Gastrocnemius medialis (tissue), 4 donors: ENCODE results near the gene ARG2. TPM values are rescaled to one million over a fixed set of nuclear protein-coding genes. Genes with fewer than 3 reads are reported as not detected.
A peak's percentile ranks its signal among the peaks of the same experiment; 100 is the strongest.

Experiments
- ATAC-seq, 2 donors: fragments of 150-250 bp; one replicate each; pipeline ENCODE4 v1.9.1; 2016
- DNase-seq, 2 donors: peaks; one replicate each; pipeline ENCODE4 v3.0.0-alpha.2; 2019
- H3K27ac ChIP-seq, 4 donors: fragments of 200-600 bp; sonication (generic); 1 replicate in 1 of 4; 2 replicates in 3 of 4; pipeline ENCODE4 v1.5.1; 2016 to 2018; ENCODE audit warnings: mild to moderate bottlenecking in 2 of 4, moderate library complexity in 1 of 4
- H3K27me3 ChIP-seq, 3 donors: fragments of 200-600 bp; sonication (generic) in 2 of 3; 1 replicate in 1 of 3; 2 replicates in 2 of 3; pipeline versions ENCODE4 v1.5.1 to v1.6.0; 2016 to 2019; ENCODE audit warnings: mild to moderate bottlenecking in 1 of 3, moderate library complexity in 1 of 3
- H3K36me3 ChIP-seq, 2 donors: fragments of 200-600 bp; sonication (generic) in 1 of 2; one replicate each; pipeline ENCODE4 v1.5.1; 2017 to 2018
- H3K4me1 ChIP-seq, 2 donors: fragments of 200-600 bp; sonication (generic) in 1 of 2; one replicate each; pipeline ENCODE4 v1.5.1; 2016 to 2017; ENCODE audit warnings: mild to moderate bottlenecking in 2 of 2
- H3K4me3 ChIP-seq, 4 donors: fragments of 200-600 bp; sonication (generic) in 3 of 4; 1 replicate in 1 of 4; 2 replicates in 3 of 4; pipeline ENCODE4 v1.5.1; 2016 to 2019; ENCODE audit warnings: mild to moderate bottlenecking in 2 of 4
- H3K9me3 ChIP-seq, 3 donors: fragments of 200-600 bp; sonication (generic) in 2 of 3; 1 replicate in 1 of 3; 2 replicates in 2 of 3; pipeline ENCODE4 v1.5.1; 2016 to 2019
- POLR2A ChIP-seq, 2 donors: fragments of 450-650 bp; IDR thresholded peaks; one replicate each; pipeline ENCODE4 v1.6.1; 2017; ENCODE audit warnings: antibody characterized with exemption in 2 of 2, mild to moderate bottlenecking in 2 of 2, moderate library complexity in 2 of 2
- in situ Hi-C, 4 donors: fragments of 200-750 bp; cut with MboI; loops; one replicate each; pipeline versions ENCODE4 v1.15.0 to v1.8.0; 2017; ENCODE audit warnings: low sequenced_read_pairs in 4 of 4
- intact Hi-C: fragments of 100-400 bp; cut with DNase I; formaldehyde crosslinking; loops from one replicate; pipeline ENCODE4 v1.15.1; 2023; ENCODE audit warnings: low total_unique reads
- total RNA-seq, 4 donors: library from RNA; depleted of rRNA; stranded (reverse); fragments of >200 nt; gene quantifications; one replicate each; pipeline versions ENCODE4 v1.1.0 to v1.2.3, GENCODE V29; 2016
- TF ChIP-seq, protein P1 (sequence below), 5 experiments: fragments of 450-650 bp in 3 of 5; fragments of 200-600 bp in 2 of 5; sonication (generic) in 2 of 5; IDR thresholded peaks in 4 of 5; conservative IDR thresholded peaks in 1 of 5; 1 replicate in 4 of 5; 2 replicates in 1 of 5; pipeline ENCODE4 v1.5.1; 2016 to 2019; ENCODE audit warnings: antibody characterized with exemption in 5 of 5, mild to moderate bottlenecking in 3 of 5, moderate library complexity in 3 of 5

Gene ARG2
- 100 to 1,000 TPM in 2 of 4 donors, 1 to 10 TPM in 2; 4.0 to 662 (median 152) TPM for total RNA-seq

DNA sequence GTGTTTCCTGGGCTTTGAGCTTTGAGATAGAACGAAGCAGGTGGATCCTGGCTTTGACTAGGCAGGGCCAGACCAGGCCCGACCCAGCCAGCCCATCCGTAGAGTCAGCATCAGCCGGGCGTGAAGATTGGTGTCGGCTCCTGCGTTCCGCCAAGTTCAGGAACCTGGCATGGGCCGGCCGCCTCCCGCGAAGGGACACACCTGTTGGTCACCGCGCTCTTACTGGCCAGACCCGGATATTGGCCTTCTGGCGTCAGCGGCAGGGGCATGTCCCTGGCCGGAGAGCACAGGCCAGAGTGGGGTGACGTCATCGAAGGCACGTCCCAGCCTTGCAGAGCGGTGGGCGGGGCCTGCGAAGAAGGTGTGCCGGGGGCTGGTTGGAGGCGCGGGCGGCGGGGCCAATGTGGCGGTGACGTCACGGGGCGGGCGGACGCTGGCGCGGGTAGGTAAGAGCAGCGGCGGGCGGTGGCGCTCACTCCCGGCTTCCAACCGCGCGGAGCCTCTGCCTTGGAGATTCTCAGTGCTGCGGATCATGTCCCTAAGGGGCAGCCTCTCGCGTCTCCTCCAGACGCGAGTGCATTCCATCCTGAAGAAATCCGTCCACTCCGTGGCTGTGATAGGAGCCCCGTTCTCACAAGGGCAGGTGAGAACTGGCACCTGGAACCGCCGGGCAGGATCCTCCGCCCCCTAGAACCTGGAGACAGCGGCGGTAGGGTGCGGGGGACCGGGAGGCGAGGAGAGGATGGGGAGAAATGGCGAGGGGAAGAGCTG lies at the start of gene ARG2:
ARG2 (plus strand) TSS at position 475 of the 771 bp plus-strand sequence; CDS start at position 533, 58 bp downstream.
- peak; percentile 94 to 98 for TF ChIP-seq POLR2A (IDR thresholded peaks at IDR 0.05)
- TF ChIP-seq, protein P1, sequence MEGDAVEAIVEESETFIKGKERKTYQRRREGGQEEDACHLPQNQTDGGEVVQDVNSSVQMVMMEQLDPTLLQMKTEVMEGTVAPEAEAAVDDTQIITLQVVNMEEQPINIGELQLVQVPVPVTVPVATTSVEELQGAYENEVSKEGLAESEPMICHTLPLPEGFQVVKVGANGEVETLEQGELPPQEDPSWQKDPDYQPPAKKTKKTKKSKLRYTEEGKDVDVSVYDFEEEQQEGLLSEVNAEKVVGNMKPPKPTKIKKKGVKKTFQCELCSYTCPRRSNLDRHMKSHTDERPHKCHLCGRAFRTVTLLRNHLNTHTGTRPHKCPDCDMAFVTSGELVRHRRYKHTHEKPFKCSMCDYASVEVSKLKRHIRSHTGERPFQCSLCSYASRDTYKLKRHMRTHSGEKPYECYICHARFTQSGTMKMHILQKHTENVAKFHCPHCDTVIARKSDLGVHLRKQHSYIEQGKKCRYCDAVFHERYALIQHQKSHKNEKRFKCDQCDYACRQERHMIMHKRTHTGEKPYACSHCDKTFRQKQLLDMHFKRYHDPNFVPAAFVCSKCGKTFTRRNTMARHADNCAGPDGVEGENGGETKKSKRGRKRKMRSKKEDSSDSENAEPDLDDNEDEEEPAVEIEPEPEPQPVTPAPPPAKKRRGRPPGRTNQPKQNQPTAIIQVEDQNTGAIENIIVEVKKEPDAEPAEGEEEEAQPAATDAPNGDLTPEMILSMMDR (IDR thresholded peaks at IDR 0.05 in 4 of 5, conservative IDR thresholded peaks at IDR 0.05 in 1 of 5), result peak in 1 of 5 experiments; percentile 16
- Histone ChIP-seq H3K9me3 (no peaks in the 10 kb centered on the region), H3K27me3 (no peaks in the 10 kb centered on the region), H3K27ac (peak within 1 kb of the TSS; percentile 81 to 97 (median 90)), H3K36me3 (peaks cover 0 to 11% of the 10 kb centered on the region in 2 donors), H3K4me3 (peak within 1 kb of the TSS; percentile 69 to 89 (median 78)), H3K4me1 (peaks cover 21 to 40% of the 10 kb centered on the region in 2 donors)
- intact Hi-C loops (loop anchor here (1.0 to 10.0 kb wide), 6 partner anchors 48 to 1533 kb away; partner anchors contain the start of genes DCAF5, RAD51B, VTI1B and ZFYVE26), in situ Hi-C loops (loop anchor here (5.0 to 10.0 kb wide), 5 partner anchors 45 to 85 kb away; partner anchors contain the start of genes RDH12 (in 2 of the 4) and VTI1B (in 2 of the 4))
- ATAC-seq (peak; percentile 59 to 76), DNase-seq (peak; percentile 96)

DNA sequence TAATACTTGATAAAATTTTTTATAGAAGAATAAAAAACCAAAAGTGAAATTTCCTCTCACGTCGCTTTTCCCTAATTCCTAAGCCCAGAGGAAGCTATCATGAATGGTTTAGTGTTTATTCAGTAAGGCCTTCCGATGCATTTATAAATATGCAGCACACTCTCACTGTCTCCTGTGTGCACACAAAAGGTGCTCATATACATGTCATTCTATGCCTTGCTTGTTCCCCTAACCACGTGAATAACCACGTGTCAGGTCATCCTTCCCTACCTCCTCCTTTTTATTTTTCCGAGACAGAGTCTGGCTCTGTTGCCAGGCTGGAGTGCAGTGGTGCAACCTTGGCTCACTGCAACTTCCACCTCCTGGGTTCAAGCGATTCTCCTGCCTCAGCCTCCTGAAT lies 49.3 kb upstream of the ARG2 start:
- intact Hi-C loops (no loop called here), in situ Hi-C loops (loop anchor here in 1 of 4 donors (10.0 kb wide), 1 partner anchor 146 kb away; no protein-coding TSS in a partner anchor)
- Histone ChIP-seq H3K9me3 (no peaks in the 10 kb centered on the region), H3K4me1 (peaks cover 7 to 10% of the 10 kb centered on the region in 2 donors), H3K27ac (no peak overlapping the region), H3K4me3 (no peak overlapping the region), H3K27me3 (no peaks in the 10 kb centered on the region), H3K36me3 (no peaks in the 10 kb centered on the region)
- DNase-seq (no peak), ATAC-seq (no peak)
- TF ChIP-seq, protein P1 (IDR thresholded peaks at IDR 0.05 in 4 of 5, conservative IDR thresholded peaks at IDR 0.05 in 1 of 5), result no peak

DNA sequence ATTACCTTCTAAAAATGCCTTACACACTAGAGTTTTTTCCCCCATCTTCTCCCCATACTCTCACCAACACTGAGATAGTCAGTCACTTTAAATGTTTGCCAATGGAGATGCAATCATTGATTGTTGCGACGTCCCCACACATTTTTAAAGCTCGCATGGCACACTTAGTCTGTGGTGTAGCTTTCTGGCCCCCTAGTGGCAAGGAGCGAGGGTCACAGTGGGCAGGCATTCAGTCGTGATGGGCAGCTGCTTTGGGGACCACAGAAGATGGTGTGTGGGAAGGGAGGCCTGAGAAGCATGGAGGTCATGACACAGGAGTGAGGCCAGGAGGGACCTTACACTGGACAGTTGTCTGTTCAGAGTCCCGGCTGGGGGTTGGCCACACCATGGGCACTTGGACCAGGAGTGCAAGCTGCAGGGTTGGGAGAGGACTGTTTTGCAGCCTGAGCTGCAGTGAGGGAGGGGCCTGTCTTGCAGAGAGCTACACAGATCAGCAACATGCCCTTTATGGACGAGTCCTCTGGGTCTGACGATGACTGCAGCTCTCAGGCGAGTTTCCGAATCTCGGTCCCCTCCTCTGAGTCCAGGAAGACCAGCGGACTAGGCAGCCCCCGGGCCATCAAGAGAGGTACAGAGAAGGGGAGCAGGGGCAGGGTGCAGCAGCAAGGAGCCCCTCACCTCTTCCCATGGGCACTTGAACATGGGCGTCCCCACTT lies 48.3 kb upstream of the ARG2 start:
- in situ Hi-C loops (loop anchor here in 1 of 4 donors (10.0 kb wide), 1 partner anchor 147 kb away; no protein-coding TSS in a partner anchor), intact Hi-C loops (loop anchor here (1.0 kb wide), 2 partner anchors 45 to 144 kb away; no protein-coding TSS in a partner anchor)
- ATAC-seq, result peak; percentile 59 to 64
- Histone ChIP-seq H3K27ac (no peak overlapping the region), H3K4me1 (peaks cover 1 to 8% of the 10 kb centered on the region in 2 donors), H3K36me3 (no peaks in the 10 kb centered on the region), H3K9me3 (no peaks in the 10 kb centered on the region), H3K4me3 (no peak overlapping the region), H3K27me3 (no peaks in the 10 kb centered on the region)
- DNase-seq, result peak; percentile 25 to 41
- TF ChIP-seq POLR2A (IDR thresholded peaks at IDR 0.05), result no peak
- TF ChIP-seq, protein P1 (IDR thresholded peaks at IDR 0.05 in 4 of 5, conservative IDR thresholded peaks at IDR 0.05 in 1 of 5), result peak; percentile 60 to 90 (median 85)

DNA sequence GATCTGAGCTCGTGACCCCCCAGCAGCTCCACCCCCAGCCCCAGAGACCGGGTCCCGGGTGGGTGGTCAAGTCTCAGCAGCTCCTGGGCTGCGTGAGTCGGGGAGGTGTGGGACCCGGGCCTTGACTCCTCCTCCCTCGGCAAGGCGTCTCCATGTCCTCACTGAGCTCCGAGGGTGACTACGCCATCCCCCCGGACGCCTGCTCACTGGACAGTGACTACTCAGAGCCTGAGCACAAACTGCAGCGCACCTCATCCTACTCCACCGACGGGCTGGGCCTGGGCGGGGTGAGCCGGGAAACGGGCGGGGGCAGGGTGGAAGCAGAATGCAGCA lies 47.8 kb upstream of the ARG2 start:
- no peak for TF ChIP-seq POLR2A (IDR thresholded peaks at IDR 0.05)
- TF ChIP-seq, protein P1 (IDR thresholded peaks at IDR 0.05 in 4 of 5, conservative IDR thresholded peaks at IDR 0.05 in 1 of 5), result no peak
- ATAC-seq, result no peak
- Histone ChIP-seq H3K4me1 (peaks cover 0 to 4% of the 10 kb centered on the region in 2 donors), H3K27me3 (no peaks in the 10 kb centered on the region), H3K27ac (no peak overlapping the region), H3K4me3 (no peak overlapping the region), H3K36me3 (no peaks in the 10 kb centered on the region), H3K9me3 (no peaks in the 10 kb centered on the region)
- intact Hi-C loops (loop anchor here (1.0 kb wide), 2 partner anchors 46 to 145 kb away; no protein-coding TSS in a partner anchor), in situ Hi-C loops (loop anchor here in 1 of 4 donors (10.0 kb wide), 1 partner anchor 147 kb away; no protein-coding TSS in a partner anchor)
- DNase-seq, result no peak
